Measurements from ENCODE around the gene ZNF580.
A peak's percentile ranks its signal among the peaks of the same experiment; 100 is the strongest.

Gene ZNF580

DNA sequence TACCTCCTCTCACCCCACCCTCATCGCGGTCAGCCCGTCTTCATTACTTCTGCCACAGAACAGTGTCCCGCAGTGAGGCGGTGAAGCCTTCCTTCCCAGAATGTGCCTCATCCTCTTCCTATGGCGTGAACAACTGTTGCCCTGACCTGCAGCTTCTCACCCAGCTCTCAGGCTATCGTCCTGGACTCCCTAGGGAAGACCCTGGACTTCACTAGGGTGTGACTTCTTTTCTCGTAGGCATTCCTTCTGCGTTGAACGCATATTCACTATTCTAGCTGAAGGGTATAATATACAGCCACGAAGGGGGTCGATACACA is 34.4 kb upstream of the ZNF580 start:
- DNase-seq: no peak

DNA sequence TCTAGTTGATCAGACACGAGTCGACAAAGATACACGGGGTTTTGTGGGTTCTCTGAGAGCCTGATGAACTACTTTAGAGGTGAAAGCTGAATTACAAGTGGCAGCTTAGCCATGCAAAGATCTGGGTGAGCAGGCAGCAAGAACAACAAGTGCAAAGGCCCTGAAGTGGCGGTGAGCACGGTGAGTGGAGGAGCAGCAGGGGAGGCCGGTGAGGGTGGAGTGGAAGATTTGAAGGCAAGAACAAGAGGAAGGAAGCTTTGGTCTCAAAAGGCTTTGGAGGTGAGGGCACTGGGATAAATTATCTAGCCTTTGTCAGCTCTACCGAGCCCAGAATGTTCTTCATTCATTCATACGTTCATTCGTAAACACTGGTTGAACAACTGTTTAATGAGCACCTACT is 34.0 kb upstream of the ZNF580 start:
- DNase-seq: no peak

DNA sequence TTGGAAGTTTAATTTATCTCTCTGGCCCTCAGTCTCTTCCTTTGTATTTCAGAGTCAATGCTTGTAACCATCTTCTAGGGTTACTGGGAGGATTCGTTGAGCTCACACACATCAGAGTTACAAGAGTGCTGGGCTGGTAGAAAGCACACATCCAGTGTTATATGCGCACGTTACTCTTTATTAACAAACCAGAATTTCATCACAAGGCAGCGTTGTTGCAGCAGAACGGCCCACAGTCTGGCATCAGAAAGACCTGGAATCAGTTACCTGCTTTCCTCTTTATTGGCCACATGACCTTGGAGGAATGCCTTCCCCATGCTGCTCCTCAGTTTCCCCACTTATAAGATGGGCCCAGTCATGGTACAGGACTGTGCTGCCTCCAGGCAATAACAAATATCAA is 31.5 kb upstream of the ZNF580 start:
- no peak for DNase-seq

DNA sequence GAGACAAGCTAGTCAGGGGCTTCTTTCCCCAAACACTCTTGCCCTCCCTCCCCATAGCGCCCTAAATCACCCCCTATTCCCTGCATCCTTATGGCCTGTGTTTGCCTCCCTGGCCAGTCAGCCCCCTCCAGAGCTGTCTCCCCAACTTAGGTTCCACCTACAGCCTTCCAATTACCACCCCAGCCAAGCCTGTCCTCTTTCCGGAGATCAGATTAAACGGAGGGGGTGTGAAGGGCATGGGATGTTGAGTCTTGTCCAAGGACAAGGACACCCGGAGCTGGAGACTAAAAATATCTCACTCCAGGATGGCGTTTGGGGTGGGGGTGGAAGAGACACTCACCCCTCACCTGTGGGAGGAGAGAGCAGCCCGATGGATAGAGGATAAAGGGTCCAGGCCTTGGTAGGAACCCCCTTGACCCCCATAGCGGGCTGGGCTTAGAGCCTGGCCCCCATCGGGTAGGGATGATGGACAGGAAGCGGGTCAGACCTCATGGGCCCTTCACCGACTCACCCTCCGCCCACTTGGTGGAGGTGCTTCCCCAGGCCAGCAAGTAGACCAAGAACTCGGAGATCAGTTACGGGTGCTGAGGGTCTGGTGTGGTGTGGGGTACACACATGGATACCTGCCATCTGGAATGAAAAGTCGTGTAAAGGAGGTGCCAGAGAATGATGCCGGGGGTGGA is 29.4 kb upstream of the ZNF580 start:
- no peak for DNase-seq

DNA sequence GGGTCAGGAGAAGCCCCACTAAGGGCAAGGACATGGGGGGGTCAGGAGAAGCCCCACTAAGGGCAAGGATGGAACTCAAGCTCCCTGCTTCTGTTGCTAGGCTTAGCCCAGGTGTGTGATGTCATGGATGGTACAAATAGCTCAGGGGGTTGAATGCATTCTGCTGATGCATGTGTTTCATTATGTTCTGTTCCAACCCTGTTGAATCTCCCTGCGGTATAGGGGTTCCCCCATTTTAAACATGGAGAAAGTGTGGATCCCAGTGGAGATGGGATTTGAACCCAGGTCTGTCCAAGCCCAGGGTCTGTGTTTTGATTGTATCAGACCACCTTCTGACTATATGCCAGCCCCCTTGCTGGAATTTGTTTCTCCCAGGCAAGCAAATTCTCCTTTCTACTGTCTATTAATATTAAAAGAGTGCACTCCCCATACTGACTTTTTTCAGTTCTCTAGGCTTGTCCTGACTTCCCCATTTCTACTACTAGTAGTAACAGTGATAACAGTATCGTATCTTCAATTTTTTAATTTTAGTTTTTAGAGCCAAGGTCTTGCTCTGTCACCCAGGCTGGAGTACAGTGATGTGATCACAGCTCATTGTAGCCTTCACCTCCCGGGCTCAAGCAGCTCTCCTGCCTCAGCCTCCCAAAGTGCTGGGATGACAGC is 28.7 kb upstream of the ZNF580 start:
- no peak for DNase-seq

DNA sequence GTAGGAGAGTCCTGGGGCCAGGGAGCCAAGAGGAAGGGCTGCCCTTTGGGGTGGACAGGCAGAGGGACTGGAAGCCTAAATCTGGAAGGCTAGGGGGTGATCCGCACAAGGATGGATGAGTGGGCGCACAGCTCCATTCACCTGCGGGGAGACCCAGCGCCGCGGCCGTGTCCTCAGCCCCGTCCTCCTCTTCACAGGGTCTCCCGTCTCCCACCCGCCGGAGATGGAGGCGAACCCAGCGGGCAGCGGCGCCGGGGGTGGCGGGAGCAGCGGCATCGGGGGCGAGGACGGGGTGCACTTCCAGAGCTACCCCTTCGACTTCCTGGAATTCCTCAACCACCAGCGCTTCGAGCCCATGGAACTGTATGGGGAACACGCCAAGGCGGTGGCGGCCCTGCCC is 27.4 kb upstream of the ZNF580 start:
- no peak for DNase-seq

DNA sequence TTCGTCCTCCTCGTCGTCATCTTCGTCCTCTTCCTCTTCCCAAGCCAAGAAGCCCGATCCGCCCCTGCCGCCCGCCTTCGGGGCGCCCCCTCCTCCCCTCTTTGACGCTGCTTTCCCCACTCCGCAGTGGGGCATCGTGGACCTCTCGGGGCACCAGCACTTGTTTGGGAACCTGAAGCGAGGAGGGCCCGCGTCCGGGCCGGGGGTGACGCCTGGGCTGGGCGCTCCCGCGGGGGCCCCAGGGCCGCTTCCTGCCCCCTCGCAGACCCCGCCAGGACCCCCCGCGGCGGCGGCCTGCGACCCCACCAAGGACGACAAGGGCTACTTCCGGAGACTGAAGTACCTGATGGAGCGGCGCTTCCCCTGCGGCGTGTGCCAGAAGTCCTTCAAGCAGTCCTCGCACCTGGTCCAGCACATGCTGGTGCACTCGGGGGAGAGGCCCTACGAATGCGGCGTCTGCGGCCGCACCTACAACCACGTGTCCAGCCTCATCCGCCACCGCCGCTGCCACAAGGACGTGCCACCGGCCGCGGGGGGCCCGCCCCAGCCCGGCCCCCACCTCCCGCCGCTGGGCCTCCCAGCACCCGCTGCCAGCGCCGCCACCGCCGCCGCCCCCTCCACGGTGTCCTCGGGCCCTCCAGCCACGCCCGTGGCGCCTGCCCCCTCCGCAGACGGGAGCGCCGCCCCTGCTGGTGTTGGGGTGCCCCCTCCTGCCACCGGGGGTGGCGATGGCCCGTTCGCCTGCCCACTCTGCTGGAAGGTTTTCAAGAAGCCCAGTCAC is 26.7 kb upstream of the ZNF580 start:
- no peak for DNase-seq

DNA sequence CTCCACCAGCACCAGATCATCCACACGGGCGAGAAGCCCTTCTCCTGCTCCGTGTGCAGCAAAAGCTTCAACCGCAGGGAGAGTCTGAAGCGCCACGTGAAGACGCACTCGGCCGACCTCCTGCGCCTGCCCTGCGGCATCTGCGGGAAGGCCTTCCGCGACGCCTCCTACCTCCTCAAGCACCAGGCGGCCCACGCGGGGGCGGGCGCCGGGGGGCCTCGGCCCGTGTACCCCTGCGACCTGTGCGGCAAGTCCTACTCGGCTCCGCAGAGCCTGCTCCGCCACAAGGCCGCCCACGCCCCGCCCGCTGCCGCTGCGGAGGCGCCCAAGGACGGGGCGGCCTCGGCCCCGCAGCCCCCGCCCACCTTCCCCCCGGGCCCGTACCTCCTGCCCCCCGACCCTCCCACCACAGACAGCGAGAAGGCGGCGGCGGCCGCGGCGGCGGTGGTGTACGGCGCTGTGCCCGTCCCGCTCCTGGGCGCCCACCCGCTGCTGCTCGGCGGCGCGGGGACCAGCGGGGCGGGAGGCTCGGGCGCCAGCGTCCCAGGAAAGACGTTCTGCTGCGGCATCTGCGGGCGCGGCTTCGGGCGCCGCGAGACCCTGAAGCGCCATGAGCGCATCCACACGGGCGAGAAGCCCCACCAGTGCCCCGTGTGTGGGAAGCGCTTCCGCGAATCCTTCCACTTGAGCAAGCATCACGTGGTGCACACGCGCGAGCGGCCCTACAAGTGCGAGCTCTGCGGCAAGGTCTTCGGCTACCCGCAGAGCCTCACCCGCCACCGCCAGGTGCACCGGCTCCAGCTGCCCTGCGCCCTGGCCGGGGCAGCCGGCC is 25.9 kb upstream of the ZNF580 start:
- no peak for DNase-seq

DNA sequence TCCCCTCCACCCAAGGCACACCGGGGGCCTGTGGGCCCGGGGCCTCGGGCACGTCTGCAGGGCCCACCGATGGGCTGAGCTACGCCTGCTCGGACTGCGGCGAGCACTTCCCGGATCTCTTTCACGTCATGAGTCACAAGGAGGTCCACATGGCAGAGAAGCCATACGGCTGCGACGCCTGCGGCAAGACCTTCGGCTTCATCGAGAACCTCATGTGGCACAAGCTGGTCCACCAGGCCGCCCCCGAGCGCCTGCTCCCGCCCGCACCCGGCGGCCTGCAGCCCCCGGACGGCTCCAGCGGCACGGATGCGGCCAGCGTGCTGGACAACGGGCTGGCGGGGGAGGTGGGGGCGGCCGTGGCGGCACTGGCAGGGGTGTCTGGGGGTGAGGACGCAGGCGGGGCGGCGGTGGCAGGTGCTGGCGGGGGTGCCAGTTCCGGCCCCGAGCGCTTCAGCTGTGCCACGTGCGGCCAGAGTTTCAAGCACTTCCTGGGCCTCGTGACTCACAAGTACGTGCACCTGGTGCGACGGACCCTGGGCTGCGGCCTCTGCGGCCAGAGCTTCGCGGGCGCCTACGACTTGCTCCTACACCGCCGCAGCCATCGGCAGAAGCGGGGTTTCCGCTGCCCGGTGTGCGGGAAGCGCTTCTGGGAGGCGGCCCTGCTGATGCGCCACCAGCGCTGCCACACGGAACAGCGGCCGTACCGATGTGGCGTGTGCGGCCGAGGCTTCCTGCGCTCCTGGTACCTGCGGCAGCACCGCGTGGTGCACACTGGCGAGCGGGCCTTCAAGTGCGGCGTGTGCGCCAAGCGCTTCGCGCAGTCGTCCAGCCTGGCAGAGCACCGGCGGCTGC is 25.0 kb upstream of the ZNF580 start:
- no peak for DNase-seq

DNA sequence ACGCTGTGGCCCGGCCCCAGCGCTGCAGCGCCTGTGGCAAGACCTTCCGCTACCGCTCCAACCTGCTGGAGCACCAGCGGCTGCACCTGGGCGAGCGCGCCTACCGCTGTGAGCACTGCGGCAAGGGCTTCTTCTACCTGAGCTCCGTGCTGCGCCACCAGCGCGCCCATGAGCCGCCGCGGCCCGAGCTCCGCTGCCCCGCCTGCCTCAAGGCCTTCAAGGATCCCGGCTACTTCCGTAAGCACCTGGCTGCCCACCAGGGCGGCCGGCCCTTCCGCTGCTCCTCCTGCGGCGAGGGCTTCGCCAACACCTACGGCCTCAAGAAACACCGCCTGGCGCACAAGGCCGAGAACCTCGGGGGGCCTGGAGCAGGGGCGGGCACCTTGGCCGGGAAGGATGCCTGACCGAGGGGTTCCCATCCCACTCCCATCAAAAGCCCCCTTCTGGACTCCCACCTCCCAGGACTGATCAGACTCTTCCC is 24.4 kb upstream of the ZNF580 start:
- DNase-seq: no peak

DNA sequence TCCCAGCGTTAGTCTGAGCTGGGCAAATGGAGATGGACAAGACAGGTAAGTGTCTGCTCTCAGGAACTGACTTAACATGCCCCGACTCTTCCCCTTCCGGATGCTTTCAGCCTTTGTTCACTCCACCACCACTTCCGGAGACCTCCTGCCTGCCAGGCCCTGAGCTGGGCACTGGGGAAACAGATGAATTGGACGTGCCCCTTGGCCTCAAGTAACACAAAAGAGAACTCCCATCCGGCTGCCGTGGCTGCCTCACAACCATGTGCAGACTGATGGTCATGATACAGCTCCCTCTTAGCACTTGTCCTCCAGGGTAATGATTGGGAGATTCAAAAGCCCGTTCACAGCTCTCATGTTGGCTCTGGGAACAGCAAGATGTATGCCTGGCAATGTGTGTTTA is 23.4 kb upstream of the ZNF580 start:
- DNase-seq: no peak

DNA sequence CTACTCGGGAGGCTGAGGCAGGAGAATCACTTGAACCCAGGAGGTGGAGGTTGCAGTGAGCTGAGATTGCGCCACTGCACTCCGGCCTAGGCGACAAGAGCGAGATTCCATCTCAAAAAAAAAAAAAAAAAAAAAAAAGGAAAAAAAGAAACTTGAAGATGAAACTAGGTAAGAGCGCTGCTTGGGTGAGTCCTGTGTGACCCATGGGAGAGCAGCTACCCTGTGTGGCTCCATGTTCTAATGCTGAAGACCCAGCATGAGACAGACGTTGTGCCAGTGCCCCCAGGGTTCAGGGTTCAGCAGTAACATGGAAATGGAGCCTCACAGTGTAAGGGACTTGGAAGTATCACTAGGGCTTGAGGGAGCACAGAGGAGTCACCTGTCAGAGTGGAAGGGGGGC is 22.4 kb upstream of the ZNF580 start:
- no peak for DNase-seq

DNA sequence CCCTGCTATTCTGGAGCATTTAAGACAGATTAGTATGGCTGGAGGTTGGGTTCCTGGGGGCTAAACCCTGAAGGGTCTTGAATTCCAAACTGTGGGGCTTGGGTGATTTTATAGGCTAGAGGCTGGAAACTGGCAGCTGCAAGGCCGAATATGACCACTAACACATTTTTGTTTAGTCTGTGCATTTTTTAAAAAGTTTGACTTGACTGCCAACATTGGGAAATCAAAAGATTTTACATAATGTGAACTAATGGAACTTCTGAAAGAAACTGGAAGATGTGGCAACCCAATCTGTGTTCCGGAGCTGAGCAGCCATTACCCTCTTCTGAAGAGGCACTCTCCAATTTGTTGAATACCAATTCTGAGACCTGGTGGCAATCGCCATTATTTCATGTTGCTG is 21.5 kb upstream of the ZNF580 start:
- DNase-seq: no peak

DNA sequence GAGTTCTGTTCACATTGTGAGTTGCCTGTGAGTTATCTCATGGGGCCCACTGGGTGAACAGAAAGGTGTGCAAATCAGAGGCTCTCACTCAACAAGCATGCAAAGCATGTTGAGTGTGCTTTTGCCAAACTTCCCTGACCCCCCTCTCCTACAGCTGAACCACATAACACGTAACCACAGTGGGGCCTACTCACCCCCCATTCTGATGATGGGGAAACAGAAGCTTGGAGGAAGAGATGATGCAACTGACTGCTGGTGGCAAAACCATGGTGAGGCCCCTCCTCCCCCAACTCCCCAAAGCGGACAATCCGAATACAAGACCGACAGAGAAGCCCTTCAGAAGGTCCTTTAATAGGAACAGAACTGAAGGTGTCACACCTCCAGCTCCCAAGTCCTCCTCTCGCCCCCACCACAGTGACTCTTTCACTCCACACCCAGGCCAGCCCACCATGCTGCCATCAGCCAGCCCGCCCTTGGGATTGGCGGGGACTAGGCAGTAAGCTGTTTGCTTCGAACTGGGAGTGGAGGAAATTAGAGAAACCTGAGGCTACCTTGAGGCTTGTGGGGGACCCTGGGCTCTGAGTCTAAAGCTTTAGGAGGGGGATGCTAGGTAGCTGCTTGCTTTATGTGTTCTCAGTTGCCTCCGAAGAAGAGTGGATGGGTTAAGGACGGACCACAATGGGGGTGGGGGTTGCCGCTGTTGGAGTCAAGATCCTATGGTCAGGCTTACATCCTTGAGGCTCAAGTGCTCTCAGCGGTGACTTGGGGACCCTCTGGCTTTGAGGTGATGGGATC is 20.2 kb upstream of the ZNF580 start:
- DNase-seq: peak; percentile 84

DNA sequence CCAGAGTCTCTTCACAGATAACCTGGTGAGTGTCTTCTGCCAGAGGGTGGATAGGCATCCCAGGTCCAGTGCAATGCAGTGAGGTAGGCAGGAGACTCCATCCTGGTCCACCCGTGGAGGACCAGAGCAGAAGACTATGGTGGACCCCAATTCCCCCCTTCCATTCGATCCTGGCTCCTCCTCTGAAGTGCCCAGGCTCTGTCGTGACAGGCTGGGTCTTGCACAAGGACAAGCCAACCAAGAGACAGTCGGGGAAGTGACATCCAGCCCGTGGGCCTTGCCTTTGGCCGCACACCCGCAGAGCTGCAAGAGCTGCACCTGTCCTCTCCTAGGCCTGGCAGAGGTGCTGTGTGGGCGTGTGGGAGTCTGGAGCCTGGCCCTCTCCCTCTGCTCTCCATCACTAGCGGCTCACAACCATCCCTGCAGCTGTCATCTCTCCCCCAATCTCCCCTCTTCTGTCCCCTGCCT is 19.6 kb upstream of the ZNF580 start:
- no peak for DNase-seq

DNA sequence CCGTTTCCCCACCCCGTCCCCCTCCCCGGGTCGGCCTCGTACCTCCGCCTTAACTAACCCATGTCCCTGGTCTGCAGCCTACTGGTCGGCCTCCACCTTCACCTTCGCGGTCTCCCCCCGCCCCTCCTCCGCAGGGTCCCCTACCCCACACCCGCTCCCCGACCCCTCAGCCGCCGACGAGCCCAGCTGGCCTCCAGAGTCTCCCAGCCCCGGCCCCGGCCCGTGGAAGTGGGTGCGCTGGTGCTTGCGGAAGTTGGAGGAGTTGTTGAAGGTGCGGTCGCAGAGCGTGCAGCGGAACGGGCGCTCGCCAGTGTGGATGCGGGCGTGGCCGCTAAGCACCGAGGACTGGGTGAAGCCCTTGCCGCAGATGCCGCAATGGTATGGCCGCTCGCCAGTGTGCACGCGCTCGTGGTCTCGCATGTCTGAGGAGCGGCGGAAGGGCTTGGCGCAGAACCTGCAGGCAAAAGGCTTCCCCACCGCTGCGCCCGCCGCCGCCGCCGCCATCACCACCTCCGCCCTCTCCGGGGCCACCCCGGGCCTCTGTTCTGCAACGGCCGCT is 19.1 kb upstream of the ZNF580 start:
- DNase-seq: no peak

DNA sequence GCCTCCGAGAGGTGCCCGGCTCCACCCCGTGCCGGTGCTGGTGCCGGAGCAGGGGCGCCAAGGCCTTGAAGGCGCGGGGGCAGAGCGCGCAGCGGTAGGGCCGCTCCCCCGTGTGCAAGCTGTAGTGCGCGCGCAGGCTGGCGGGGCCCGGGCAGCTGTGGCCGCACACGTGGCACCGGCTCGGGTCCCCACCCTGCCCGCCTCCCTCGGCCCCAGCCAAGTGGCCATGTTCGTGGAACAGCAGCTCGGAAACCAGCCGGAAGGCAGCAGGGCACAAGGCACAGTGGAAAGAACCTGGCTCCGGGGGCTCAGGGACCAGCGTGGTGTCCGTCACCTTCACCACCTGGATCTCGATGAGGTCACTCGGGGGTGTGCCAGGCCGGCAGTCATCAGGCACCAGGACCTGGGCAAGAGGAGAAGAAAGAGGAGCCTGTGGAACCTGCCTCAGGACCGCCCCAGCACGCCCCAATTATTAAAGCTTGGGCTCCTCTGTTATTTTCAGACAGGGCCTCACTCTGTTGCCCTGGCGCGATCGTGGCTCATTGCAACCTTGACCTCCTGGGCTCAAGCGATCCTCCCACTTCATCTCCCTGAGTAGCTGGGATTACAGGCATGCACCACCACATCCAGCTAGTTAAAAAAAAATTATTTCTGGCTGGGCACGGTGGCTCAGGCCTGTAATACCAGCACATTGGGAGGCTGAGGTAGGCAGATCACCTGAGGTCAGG is 18.4 kb upstream of the ZNF580 start:
- DNase-seq: no peak

DNA sequence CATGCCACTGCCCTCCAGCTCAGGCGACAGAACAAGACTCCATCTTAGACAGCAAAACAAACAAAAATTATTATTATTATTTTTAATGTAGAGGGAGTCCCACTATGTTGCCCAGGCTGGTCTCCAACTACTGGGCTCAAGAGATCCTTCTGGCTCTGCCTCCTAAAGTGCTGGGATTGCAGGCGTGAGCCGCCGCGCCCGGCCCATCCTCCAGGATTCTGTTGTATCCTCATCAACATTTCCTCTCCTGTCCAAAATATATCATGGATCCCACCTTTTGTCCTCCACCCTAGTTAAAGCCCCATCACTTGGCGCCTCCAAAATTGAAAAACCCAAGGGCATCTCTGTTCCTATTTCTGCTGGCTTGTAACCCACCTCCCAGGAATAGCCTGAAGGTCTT is 17.7 kb upstream of the ZNF580 start:
- DNase-seq: no peak

DNA sequence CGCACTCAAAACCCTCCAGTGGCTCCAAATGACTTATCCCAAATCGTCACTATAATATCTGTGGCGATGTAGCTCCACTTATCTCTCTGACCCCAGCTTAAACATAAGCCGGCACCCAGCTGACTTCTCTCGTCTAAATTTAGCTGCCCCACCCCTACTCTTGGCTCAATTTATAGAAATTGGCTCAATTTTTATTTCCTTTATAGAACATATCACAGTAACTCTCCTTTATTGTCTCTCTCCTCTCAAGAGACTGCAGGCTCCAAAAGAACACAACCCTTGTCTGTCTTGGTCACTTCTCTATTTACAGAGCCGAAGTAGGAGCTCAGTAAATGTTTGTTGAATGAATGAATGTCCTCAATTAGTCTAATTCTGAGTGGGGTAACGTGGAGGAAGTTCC is 17.2 kb upstream of the ZNF580 start:
- DNase-seq: no peak
